ENCODE results near the gene MTF2.

MTF2 gene

GRCh38 chr1:93082313-93082712 lies 3.2 kb downstream of the MTF2 start:
- no peak for TF ChIP-seq CTCF (IDR thresholded peaks at IDR 0.05)

GRCh38 chr1:93083979-93084378 lies 4.9 kb downstream of the MTF2 start:
- H3K4me1 ChIP-seq (ENCODE audit: control insufficient read depth in 1 of 2, insufficient read depth in 1 of 2, low read depth in 1 of 2, low read length in 1 of 2), result peaks cover 38% of the 10 kb centered on the region in 2 experiments
- no peak overlapping the region for H3K27ac ChIP-seq
- H3K36me3 ChIP-seq, result peaks cover 8% of the 10 kb centered on the region
- no peaks in the 10 kb centered on the region for H3K27me3 ChIP-seq
- H3K4me3 ChIP-seq (ENCODE audit: low read depth in 1 of 2, low read length in 1 of 2), result no peak overlapping the region
- no peaks in the 10 kb centered on the region for H3K9me3 ChIP-seq
- TF ChIP-seq CTCF (IDR thresholded peaks at IDR 0.05), result no peak

More at GRCh38 chr1:93082313-93082712, 3.2 kb downstream of the MTF2 start:
- Histone ChIP-seq H3K9me3 (no peaks in the 10 kb centered on the region), H3K4me1 (ENCODE audit: control insufficient read depth in 1 of 2, insufficient read depth in 1 of 2, low read depth in 1 of 2, low read length in 1 of 2) (peaks cover 41 to 47% of the 10 kb centered on the region in 2 experiments), H3K27me3 (no peaks in the 10 kb centered on the region), H3K27ac (peak overlapping the region; percentile 90), H3K36me3 (peaks cover 8% of the 10 kb centered on the region), H3K4me3 (ENCODE audit: low read depth in 1 of 2, low read length in 1 of 2) (no peak overlapping the region)

- TF ChIP-seq CTCF (IDR thresholded peaks at IDR 0.05), result no peak
- Histone ChIP-seq H3K9me3 (no peaks in the 10 kb centered on the region), H3K4me1 (ENCODE audit: control insufficient read depth in 1 of 2, insufficient read depth in 1 of 2, low read depth in 1 of 2, low read length in 1 of 2) (peaks cover 8 to 9% of the 10 kb centered on the region in 2 experiments), H3K27me3 (no peaks in the 10 kb centered on the region), H3K27ac (no peak overlapping the region), H3K36me3 (peaks cover 8% of the 10 kb centered on the region), H3K4me3 (ENCODE audit: low read depth in 1 of 2, low read length in 1 of 2) (no peak overlapping the region)
These were observed 8.4 kb downstream of the MTF2 start for GRCh38 chr1:93087532-93087931.

- Histone ChIP-seq H3K27ac (no peak overlapping the region), H3K4me1 (ENCODE audit: control insufficient read depth in 1 of 2, insufficient read depth in 1 of 2, low read depth in 1 of 2, low read length in 1 of 2) (no peaks in the 10 kb centered on the region), H3K9me3 (no peaks in the 10 kb centered on the region), H3K36me3 (no peaks in the 10 kb centered on the region), H3K4me3 (ENCODE audit: low read depth in 1 of 2, low read length in 1 of 2) (no peak overlapping the region), H3K27me3 (no peaks in the 10 kb centered on the region)
- no peak for TF ChIP-seq CTCF (IDR thresholded peaks at IDR 0.05)
These were observed 14.4 kb downstream of the MTF2 start for GRCh38 chr1:93093332-93094006.

- H3K4me1 ChIP-seq (ENCODE audit: control insufficient read depth in 1 of 2, insufficient read depth in 1 of 2, low read depth in 1 of 2, low read length in 1 of 2), result no peaks in the 10 kb centered on the region
- peak overlapping the region; percentile 18 for H3K27ac ChIP-seq
- H3K27me3 ChIP-seq, result no peaks in the 10 kb centered on the region
- H3K9me3 ChIP-seq, result no peaks in the 10 kb centered on the region
- no peaks in the 10 kb centered on the region for H3K36me3 ChIP-seq
- TF ChIP-seq CTCF (IDR thresholded peaks at IDR 0.05), result no peak
- no peak overlapping the region for H3K4me3 ChIP-seq (ENCODE audit: low read depth in 1 of 2, low read length in 1 of 2)
These were observed 16.9 kb downstream of the MTF2 start for GRCh38 chr1:93095804-93096585.

All from neutrophil (primary cell).